Activated CD4-positive, alpha-beta T cell treated with anti-CD3 and anti-CD28 coated beads, Interleukin-2, amount 10 ng/mL, durations not matched to agents 7 days and 5 days (primary cell): ENCODE data around the gene ARHGAP23. TPM values are rescaled to one million over a fixed set of nuclear protein-coding genes. Genes with fewer than 3 reads are reported as not detected.

ENCODE experiments used
- CTCF ChIA-PET: fragments of 350-600 bp; sonication (Branson Sonifier 250); formaldehyde crosslinking; loops from one replicate; lab custom pipeline; 2021; ENCODE audit warnings: antibody characterized with exemption; lab: Charles Lee
- POLR2A ChIA-PET: fragments of 350-600 bp; sonication (Branson Sonifier 250); formaldehyde crosslinking; loops from one replicate; lab custom pipeline; 2021; ENCODE audit warnings: antibody characterized with exemption; lab: Charles Lee
- DNase-seq: peaks from one replicate; pipeline ENCODE4 v3.0.0-alpha.2; 2020
- H3K27ac Mint-ChIP-seq: one replicate; pipeline ENCODE4 v1.8.0; 2021; ENCODE audit warnings: mild to moderate bottlenecking, moderate library complexity, mixed read lengths
- H3K27me3 Mint-ChIP-seq: one replicate; pipeline ENCODE4 v1.8.0; 2021; ENCODE audit warnings: mixed read lengths
- H3K36me3 Mint-ChIP-seq: one replicate; pipeline ENCODE4 v1.8.0; 2021; ENCODE audit warnings: low read depth, mixed read lengths
- H3K4me1 Mint-ChIP-seq: one replicate; pipeline ENCODE4 v1.8.0; 2021; ENCODE audit warnings: mixed read lengths
- H3K4me3 Mint-ChIP-seq: one replicate; pipeline ENCODE4 v1.8.0; 2021; ENCODE audit warnings: mild to moderate bottlenecking, moderate library complexity, mixed read lengths
- H3K9me3 Mint-ChIP-seq: one replicate; pipeline ENCODE4 v1.8.0; 2021; ENCODE audit warnings: mixed read lengths
- total RNA-seq, 2 experiments: library from RNA; stranded (reverse); gene quantifications; one replicate each; pipeline ENCODE4 v1.2.3, GENCODE V29; 2021

ARHGAP23 gene
- total RNA-seq, 2 experiments from 2014 or later: 0.17 to 0.23 TPM

- CTCF ChIA-PET: interaction anchor here (0.5 to 1.7 kb wide), 4 partner anchors 15 to 188 kb away, joined by 3 to 6 read pairs (median 5); no protein-coding TSS in a partner anchor
- Mint-ChIP-seq H3K27ac (no peak overlapping the region), H3K36me3 (peaks cover 2% of the 10 kb centered on the region), H3K4me3 (no peak overlapping the region), H3K4me1 (peaks cover 24% of the 10 kb centered on the region), H3K9me3 (no peaks in the 10 kb centered on the region), H3K27me3 (peaks cover 64% of the 10 kb centered on the region)
- POLR2A ChIA-PET: no interaction called here
- DNase-seq: no peak
Measured at GRCh38 chr17:38561416-38562214, 133.4 kb downstream of the ARHGAP23 start.

Other genes with a start within 250 kb of the ARHGAP23 start
- gene TBC1D3, start 235.9 kb upstream of the ARHGAP23 start, total RNA-seq: not detected
- gene MRPL45, start 131.3 kb upstream of the ARHGAP23 start, total RNA-seq: 10 to 100 TPM; 28.4 to 30.6 TPM
- gene GPR179, start 84.5 kb upstream of the ARHGAP23 start, total RNA-seq: not detected
- 10 to 100 TPM; 12.4 to 16.2 TPM for gene SOCS7, start 76.6 kb upstream of the ARHGAP23 start, total RNA-seq
- gene SRCIN1, start 177.5 kb downstream of the ARHGAP23 start, total RNA-seq: under 1 TPM in 1 of 2 experiments, not detected in 1; 0.06 TPM
- gene EPOP, start 246.5 kb downstream of the ARHGAP23 start, total RNA-seq: 1 to 10 TPM; 7.5 to 7.8 TPM